ENCODE data around the gene NUP93. TPM values are rescaled to one million over a fixed set of nuclear protein-coding genes. Genes with fewer than 3 reads are reported as not detected.
"Not testable (repeated sequence)": the region's sequence is repeated elsewhere in the genome, so short reads cannot be mapped to it uniquely, and the experiment has no call there.

Gene NUP93
- total and polyA plus RNA-seq, 5 experiments from 2014 or later, result 66.6 to 104 (median 82.5) TPM

- Mint-ChIP-seq H3K36me3 (peaks cover 0 to 5% (median 3%) of the 10 kb centered on the region in 3 donors), H3K9me3 (no peaks in the 10 kb centered on the region), H3K4me3 (peak overlapping the region in 6 of 10 donors; percentile 15 to 81 (median 33)), H3K4me1 (peaks cover 25 to 54% (median 42%) of the 10 kb centered on the region in 4 donors), H3K27me3 (no peaks in the 10 kb centered on the region), H3K27ac (peak overlapping the region in 9 of 10 donors; percentile 25 to 97 (median 84))
- DNase-seq (no peak), ATAC-seq (no peak)
- POLR2A ChIA-PET, result no interaction called here
Observed at GRCh38 chr16:56711862-56712261, 18.1 kb upstream of the NUP93 start.

- ATAC-seq, result no peak
- H3K4me3 Mint-ChIP-seq, result no peak overlapping the region
- no peaks in the 10 kb centered on the region for H3K27me3 Mint-ChIP-seq
- no peaks in the 10 kb centered on the region for H3K9me3 Mint-ChIP-seq
- no peak overlapping the region for H3K27ac Mint-ChIP-seq
- H3K36me3 Mint-ChIP-seq, result peaks cover 0 to 5% (median 3%) of the 10 kb centered on the region in 3 donors
- POLR2A ChIA-PET, result interaction anchor here (0.5 to 1.0 kb wide), 3 partner anchors 120 to 190 kb away, joined by 3 to 4 read pairs (median 3); no protein-coding TSS in a partner anchor
- no peak for DNase-seq
- peaks cover 22 to 37% (median 29%) of the 10 kb centered on the region in 4 donors for H3K4me1 Mint-ChIP-seq
Observed at GRCh38 chr16:56713794-56714193, 16.1 kb upstream of the NUP93 start.

GRCh38 chr16:56715126-56715525, 14.8 kb upstream of the NUP93 start:
- ATAC-seq, result no peak
- Mint-ChIP-seq H3K9me3 (no peaks in the 10 kb centered on the region), H3K27ac (peak overlapping the region in 1 of 10 donors; percentile 4), H3K4me1 (peaks cover 11 to 24% (median 16%) of the 10 kb centered on the region in 4 donors), H3K4me3 (no peak overlapping the region), H3K27me3 (no peaks in the 10 kb centered on the region), H3K36me3 (peaks cover 0 to 5% (median 3%) of the 10 kb centered on the region in 3 donors)
- POLR2A ChIA-PET, result no interaction called here
- DNase-seq, result no peak

- Mint-ChIP-seq H3K4me1 (peaks cover under 1 to 9% (median 2%) of the 10 kb centered on the region in 4 donors), H3K27ac (peak overlapping the region in 1 of 10 donors; percentile 84), H3K9me3 (no peaks in the 10 kb centered on the region), H3K27me3 (no peaks in the 10 kb centered on the region), H3K4me3 (no peak overlapping the region), H3K36me3 (peaks cover 0 to 6% (median 3%) of the 10 kb centered on the region in 3 donors)
- DNase-seq (no peak), ATAC-seq (no peak)
- POLR2A ChIA-PET, result interaction anchor here (1.3 to 4.5 kb wide), 3 partner anchors 7 to 12 kb away, joined by 3 to 28 read pairs (median 5); no protein-coding TSS in a partner anchor
Observed at GRCh38 chr16:56716761-56717160, 13.2 kb upstream of the NUP93 start.

- DNase-seq, H3K4me1 Mint-ChIP-seq, H3K4me3 Mint-ChIP-seq, H3K27me3 Mint-ChIP-seq, ATAC-seq, H3K9me3 Mint-ChIP-seq, H3K27ac Mint-ChIP-seq, H3K36me3 Mint-ChIP-seq: not testable (repeated sequence)
- POLR2A ChIA-PET, result interaction anchor here (1.3 to 4.5 kb wide), 3 partner anchors 8 to 13 kb away, joined by 3 to 28 read pairs (median 5); no protein-coding TSS in a partner anchor
Observed at GRCh38 chr16:56717532-56717931, 12.4 kb upstream of the NUP93 start.

GRCh38 chr16:56722200-56722842, 7.6 kb upstream of the NUP93 start:
- no peaks in the 10 kb centered on the region for H3K27me3 Mint-ChIP-seq
- DNase-seq (no peak), ATAC-seq (no peak)
- no peak overlapping the region for H3K4me3 Mint-ChIP-seq
- H3K4me1 Mint-ChIP-seq, result peaks cover 0 to 5% (median 4%) of the 10 kb centered on the region in 4 donors
- H3K36me3 Mint-ChIP-seq, result peaks cover 0 to 10% (median 6%) of the 10 kb centered on the region in 3 donors
- POLR2A ChIA-PET, result interaction anchor here (0.7 kb wide), 1 partner anchor 14 kb away, joined by 3 read pairs; no protein-coding TSS in a partner anchor
- no peaks in the 10 kb centered on the region for H3K9me3 Mint-ChIP-seq
- no peak overlapping the region for H3K27ac Mint-ChIP-seq

GRCh38 chr16:56724191-56724590, 5.7 kb upstream of the NUP93 start:
- peak overlapping the region in 1 of 10 donors; percentile 60 for H3K27ac Mint-ChIP-seq
- peaks cover 7 to 20% (median 12%) of the 10 kb centered on the region in 4 donors for H3K4me1 Mint-ChIP-seq
- ATAC-seq, result no peak
- POLR2A ChIA-PET, result interaction anchor here (2.9 kb wide), 1 partner anchor 15 kb away, joined by 7 read pairs; no protein-coding TSS in a partner anchor
- DNase-seq, result no peak
- H3K9me3 Mint-ChIP-seq, result no peaks in the 10 kb centered on the region
- H3K27me3 Mint-ChIP-seq, result no peaks in the 10 kb centered on the region
- H3K36me3 Mint-ChIP-seq, result peaks cover 0 to 10% (median 6%) of the 10 kb centered on the region in 3 donors
- H3K4me3 Mint-ChIP-seq, result no peak overlapping the region

GRCh38 chr16:56726283-56726682, 3.6 kb upstream of the NUP93 start:
- Mint-ChIP-seq H3K27ac (no peak overlapping the region), H3K36me3 (peaks cover 0 to 10% (median 5%) of the 10 kb centered on the region in 3 donors), H3K4me3 (no peak overlapping the region), H3K9me3 (no peaks in the 10 kb centered on the region), H3K4me1 (peaks cover 14 to 30% (median 21%) of the 10 kb centered on the region in 4 donors), H3K27me3 (no peaks in the 10 kb centered on the region)
- POLR2A ChIA-PET, result interaction anchor here (0.6 to 2.9 kb wide), 2 partner anchors 17 to 20 kb away, joined by 6 to 7 read pairs; no protein-coding TSS in a partner anchor
- DNase-seq (no peak), ATAC-seq (no peak)

- ATAC-seq (no peak), DNase-seq (no peak)
- peaks cover 14 to 30% (median 22%) of the 10 kb centered on the region in 4 donors for H3K4me1 Mint-ChIP-seq
- no peaks in the 10 kb centered on the region for H3K27me3 Mint-ChIP-seq
- POLR2A ChIA-PET, result interaction anchor here (0.6 to 2.9 kb wide), 3 partner anchors 18 to 21 kb away, joined by 3 to 7 read pairs (median 6); no protein-coding TSS in a partner anchor
- H3K36me3 Mint-ChIP-seq, result peaks cover 0 to 10% (median 5%) of the 10 kb centered on the region in 3 donors
- no peaks in the 10 kb centered on the region for H3K9me3 Mint-ChIP-seq
- no peak overlapping the region for H3K27ac Mint-ChIP-seq
- no peak overlapping the region for H3K4me3 Mint-ChIP-seq
Observed at GRCh38 chr16:56726926-56727325, 3.0 kb upstream of the NUP93 start.

GRCh38 chr16:56728027-56728426, 1.9 kb upstream of the NUP93 start:
- ATAC-seq (no peak), DNase-seq (no peak)
- Mint-ChIP-seq H3K4me3 (no peak overlapping the region), H3K36me3 (peaks cover 0 to 10% (median 2%) of the 10 kb centered on the region in 3 donors), H3K4me1 (peaks cover 14 to 30% (median 22%) of the 10 kb centered on the region in 4 donors), H3K9me3 (no peaks in the 10 kb centered on the region), H3K27me3 (no peaks in the 10 kb centered on the region), H3K27ac (peak overlapping the region in 1 of 10 donors; percentile 13)
- POLR2A ChIA-PET, result interaction anchor here (0.6 to 1.8 kb wide), 5 partner anchors 9 to 277 kb away, joined by 3 to 5 read pairs (median 3); partner anchors contain the start of genes NUDT21 and OGFOD1

GRCh38 chr16:56728980-56729734, 772 bp upstream of the NUP93 start:
- Mint-ChIP-seq H3K36me3 (peaks cover 0 to 9% (median 2%) of the 10 kb centered on the region in 3 donors), H3K4me1 (peaks cover 14 to 30% (median 22%) of the 10 kb centered on the region in 4 donors), H3K27ac (peak overlapping the region in 8 of 10 donors; percentile 90 to 98 (median 93)), H3K4me3 (peak overlapping the region in 1 of 10 donors; percentile 95), H3K27me3 (no peaks in the 10 kb centered on the region), H3K9me3 (no peaks in the 10 kb centered on the region)
- ATAC-seq (no peak), DNase-seq (peak in 1 of 10 donors; percentile 20)
- POLR2A ChIA-PET, result interaction anchor here (0.6 to 1.8 kb wide), 8 partner anchors 10 to 1937 kb away, joined by 3 to 29 read pairs (median 4); no protein-coding TSS in a partner anchor

- H3K36me3 Mint-ChIP-seq, result peaks cover 0 to 4% (median 0%) of the 10 kb centered on the region in 3 donors
- H3K27me3 Mint-ChIP-seq, result no peaks in the 10 kb centered on the region
- no peak overlapping the region for H3K27ac Mint-ChIP-seq
- no peak for ATAC-seq
- H3K4me3 Mint-ChIP-seq, result no peak overlapping the region
- DNase-seq, result no peak
- POLR2A ChIA-PET, result no interaction called here
- no peaks in the 10 kb centered on the region for H3K9me3 Mint-ChIP-seq
- H3K4me1 Mint-ChIP-seq, result peaks cover 23 to 33% (median 25%) of the 10 kb centered on the region in 4 donors
Observed at GRCh38 chr16:56732366-56732765, 2.4 kb downstream of the NUP93 start.

Data from naive thymus-derived CD8-positive, alpha-beta T cell (primary cell).